Liver (tissue), 3 donors: ENCODE results near the gene AK5.

Experiments used
- CTCF ChIP-seq: fragments of 150-350 bp; IDR thresholded peaks from 2 replicates; pipeline ENCODE4 v1.5.1; 2017; ENCODE audit warnings: improper control_type of control experiment, low read depth, low read length; ENCODE audit not compliant: missing input control
- EGR1 ChIP-seq, 2 donors: IDR thresholded peaks; 2 replicates each; pipeline ENCODE4 v1.6.1; 2016 to 2018; ENCODE audit warnings: antibody characterized with exemption in 2 of 2, low read depth in 2 of 2
- FOXA1 ChIP-seq: IDR thresholded peaks from 2 replicates; pipeline ENCODE4 v1.6.1; 2016; ENCODE audit warnings: antibody characterized with exemption
- GABPA ChIP-seq, 2 donors: IDR thresholded peaks in 1 of 2; conservative IDR thresholded peaks in 1 of 2; 2 replicates each; pipeline ENCODE4 v1.6.1; 2016; ENCODE audit warnings: antibody characterized with exemption in 2 of 2, mild to moderate bottlenecking in 1 of 2, moderate library complexity in 1 of 2
- JUND ChIP-seq, 2 donors: IDR thresholded peaks; 2 replicates each; pipeline ENCODE4 v1.6.1; 2016; ENCODE audit warnings: antibody characterized with exemption in 2 of 2
- NR2F2 ChIP-seq: IDR thresholded peaks from 2 replicates; pipeline ENCODE4 v1.6.1; 2016; ENCODE audit warnings: antibody characterized with exemption
- RAD21 ChIP-seq, 2 donors: IDR thresholded peaks; 2 replicates each; pipeline ENCODE4 v1.6.1; 2016; ENCODE audit warnings: antibody characterized with exemption in 2 of 2, mild to moderate bottlenecking in 2 of 2
- RXRA ChIP-seq, 2 donors: IDR thresholded peaks; 2 replicates each; pipeline ENCODE4 v1.6.1; 2017 to 2018; ENCODE audit warnings: antibody characterized with exemption in 2 of 2, mild to moderate bottlenecking in 1 of 2
- SP1 ChIP-seq: IDR thresholded peaks from 2 replicates; pipeline ENCODE4 v1.6.1; 2018; ENCODE audit warnings: antibody characterized with exemption, mild to moderate bottlenecking
- TAF1 ChIP-seq: conservative IDR thresholded peaks from 2 replicates; pipeline ENCODE4 v1.6.1; 2016; ENCODE audit warnings: antibody characterized with exemption, mild to moderate bottlenecking
- YY1 ChIP-seq: IDR thresholded peaks from 2 replicates; pipeline ENCODE4 v1.6.1; 2016; ENCODE audit warnings: antibody characterized with exemption, mild to moderate bottlenecking
- TF ChIP-seq, protein P1 (sequence below): IDR thresholded peaks from 2 replicates; pipeline ENCODE4 v1.6.1; 2016; ENCODE audit warnings: antibody characterized with exemption
- TF ChIP-seq, protein P2 (sequence below): IDR thresholded peaks from 2 replicates; pipeline ENCODE4 v1.6.1; 2016; ENCODE audit warnings: antibody characterized with exemption
- donor health status: healthy.
- donor health status: healthy.

DNA sequence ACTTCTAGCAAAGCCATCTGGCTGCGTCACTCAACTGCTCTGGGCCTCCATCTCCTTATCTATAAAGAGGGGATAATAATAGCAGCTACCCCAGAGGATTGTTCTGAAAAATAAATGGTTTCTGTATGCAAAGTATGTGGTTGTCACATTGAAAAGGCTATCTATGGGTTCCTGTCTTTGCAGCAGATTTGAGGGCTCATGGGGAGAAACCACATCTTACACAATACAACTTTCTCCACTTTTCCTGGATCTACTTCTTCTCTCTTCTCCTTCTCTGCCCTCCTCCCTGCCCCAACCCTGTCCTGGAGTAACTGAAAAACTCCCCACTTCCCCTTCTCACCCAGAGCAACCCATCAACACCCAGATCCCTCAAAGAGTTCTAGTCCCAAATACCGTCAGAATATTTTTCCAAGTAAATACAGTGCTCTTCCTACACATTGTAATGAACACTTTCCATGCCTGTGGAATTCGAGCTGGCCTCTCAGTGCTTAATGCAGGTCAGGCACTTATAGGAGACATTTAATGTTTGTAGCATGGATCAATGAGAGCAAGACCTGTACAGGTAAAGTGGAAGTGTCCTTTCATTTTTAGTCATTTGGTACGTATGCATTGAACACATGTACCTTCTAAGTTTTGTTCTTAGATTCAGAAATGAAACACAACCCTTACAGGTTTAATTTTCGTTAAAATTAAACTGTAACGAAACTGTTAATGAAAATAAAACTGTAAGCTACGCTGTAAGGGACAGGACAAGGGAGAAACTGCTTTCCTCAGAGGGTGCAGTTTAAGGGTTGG, 131.9 kb downstream of the AK5 start:
- TF ChIP-seq CTCF (no peak), TAF1 (no peak), NR2F2 (no peak), SP1 (no peak), GABPA (IDR thresholded peaks at IDR 0.05 in 1 of 2, conservative IDR thresholded peaks at IDR 0.05 in 1 of 2) (no peak), EGR1 (IDR thresholded peaks at IDR 0.05; ENCODE audit: low read depth in 2 of 2) (no peak), JUND (IDR thresholded peaks at IDR 0.05) (no peak), YY1 (no peak), FOXA1 (no peak), RAD21 (IDR thresholded peaks at IDR 0.05) (no peak), RXRA (IDR thresholded peaks at IDR 0.05) (no peak)
- TF ChIP-seq, protein P1, sequence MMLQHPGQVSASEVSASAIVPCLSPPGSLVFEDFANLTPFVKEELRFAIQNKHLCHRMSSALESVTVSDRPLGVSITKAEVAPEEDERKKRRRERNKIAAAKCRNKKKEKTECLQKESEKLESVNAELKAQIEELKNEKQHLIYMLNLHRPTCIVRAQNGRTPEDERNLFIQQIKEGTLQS: no peak
- TF ChIP-seq, protein P2, sequence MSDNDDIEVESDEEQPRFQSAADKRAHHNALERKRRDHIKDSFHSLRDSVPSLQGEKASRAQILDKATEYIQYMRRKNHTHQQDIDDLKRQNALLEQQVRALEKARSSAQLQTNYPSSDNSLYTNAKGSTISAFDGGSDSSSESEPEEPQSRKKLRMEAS: no peak
